NCI-H526 treated with DMSO at 0.1 percent for 48 hours (cell line): Measurements from ENCODE around the gene AVEN.
"Not testable (repeated sequence)": the region's sequence is repeated elsewhere in the genome, so short reads cannot be mapped to it uniquely, and the experiment has no call there.

Experiments
- DNase-seq: peaks from one replicate; lab custom pipeline; 2025; lab: John Stamatoyannopoulos, UW

The AVEN gene

GRCh38 chr15:34039790-34040113 is 748 bp upstream of the AVEN start:
- DNase-seq: no peak

DNA sequence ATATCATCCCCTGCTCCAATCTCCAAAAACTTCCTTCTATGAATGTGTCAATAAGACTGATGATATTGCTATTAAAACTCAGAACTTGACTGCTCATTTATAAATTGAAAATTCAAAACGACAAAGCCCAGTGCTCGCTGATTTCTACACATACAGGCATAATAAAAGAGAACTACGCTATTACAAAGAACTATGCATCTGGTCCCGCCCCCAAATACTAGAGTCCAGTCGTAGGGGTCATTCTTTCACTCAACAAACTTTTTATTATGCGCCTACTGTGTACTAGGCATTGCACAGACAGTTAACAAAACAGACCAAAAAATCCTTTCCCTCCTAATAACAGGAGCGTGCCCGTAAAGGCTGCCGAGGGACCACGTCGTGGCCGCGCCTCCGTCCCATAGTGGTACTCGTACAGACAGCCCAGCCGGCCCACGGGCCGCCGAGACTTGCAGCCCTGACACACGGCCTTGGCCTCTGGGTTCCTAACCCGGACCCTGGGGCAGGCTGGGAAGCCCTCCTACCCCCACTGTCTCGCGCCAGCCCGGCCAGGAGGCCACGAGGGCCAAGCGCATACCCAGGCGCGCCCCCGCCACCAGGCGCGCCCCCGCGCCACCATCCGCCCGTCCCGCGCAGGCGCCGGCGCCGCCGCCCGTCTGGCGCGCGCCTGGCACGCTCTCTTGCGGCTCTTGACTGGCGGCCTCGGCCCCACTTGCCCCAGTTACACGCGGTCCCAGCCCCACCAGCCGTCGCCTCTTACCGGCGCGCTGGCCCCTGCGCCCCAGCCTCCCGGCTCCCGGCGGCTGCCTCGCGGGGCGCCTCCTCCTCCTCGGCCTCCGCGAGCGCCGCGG is 757 bp downstream of the AVEN start:
- peak; percentile 75 for DNase-seq

DNA sequence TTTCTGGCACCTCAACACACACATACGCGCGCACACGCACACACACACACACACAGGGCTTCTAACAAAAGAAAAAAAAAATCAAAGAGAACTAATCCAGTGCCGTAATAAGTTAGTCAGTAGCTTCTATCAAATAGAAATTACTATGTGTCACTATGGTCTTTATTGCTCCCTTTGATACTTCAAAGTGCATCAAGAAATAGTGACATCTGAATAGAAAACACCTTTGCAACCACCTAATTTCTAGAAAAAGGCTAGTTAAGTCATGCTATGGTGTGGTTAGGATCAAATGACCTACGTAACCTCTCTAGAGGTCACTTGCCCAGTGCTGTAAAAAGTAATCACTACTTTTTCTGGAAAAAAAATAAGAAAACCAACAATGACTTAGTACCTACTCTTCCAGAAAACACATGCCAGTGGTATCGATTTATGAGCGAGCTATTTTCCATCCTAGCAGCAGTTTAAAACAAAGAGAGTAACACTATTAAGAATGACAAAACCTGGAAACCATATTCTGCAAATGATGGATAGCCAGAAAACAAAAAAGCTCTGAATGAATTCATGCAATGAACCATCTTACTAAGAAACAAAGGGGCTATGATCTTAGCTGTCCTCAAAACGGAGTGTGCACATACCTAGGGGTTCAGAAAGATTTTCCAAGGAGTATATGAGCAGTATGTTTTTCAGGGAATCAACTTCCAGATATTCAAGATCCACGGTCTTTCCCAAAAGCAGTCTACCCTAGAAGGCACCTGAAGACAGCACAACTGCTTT is 6.8 kb downstream of the AVEN start:
- no peak for DNase-seq

GRCh38 chr15:34027606-34028005 is 11.4 kb downstream of the AVEN start:
- DNase-seq: no peak

DNA sequence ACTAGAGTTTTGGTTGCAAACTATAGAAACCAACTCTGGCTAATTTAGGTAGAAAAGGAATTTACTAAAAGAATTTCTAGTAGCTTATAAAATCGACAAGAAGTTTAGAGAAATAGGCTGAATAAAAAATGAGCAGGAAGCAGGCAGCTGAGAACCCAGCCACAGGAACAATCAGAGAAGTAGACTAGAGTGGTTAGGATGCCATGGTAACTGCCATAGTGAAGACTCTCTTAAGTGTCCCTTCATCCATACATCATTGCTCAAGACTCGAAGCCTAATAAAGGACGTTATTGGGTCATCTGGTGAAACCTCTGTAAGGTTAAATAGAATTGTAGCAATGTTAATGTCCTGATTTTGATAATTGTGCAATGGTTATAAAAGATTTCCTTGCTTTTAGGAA is 13.8 kb downstream of the AVEN start:
- no peak for DNase-seq

- DNase-seq: no peak
These were observed 15.1 kb downstream of the AVEN start for GRCh38 chr15:34023907-34024306.

DNA sequence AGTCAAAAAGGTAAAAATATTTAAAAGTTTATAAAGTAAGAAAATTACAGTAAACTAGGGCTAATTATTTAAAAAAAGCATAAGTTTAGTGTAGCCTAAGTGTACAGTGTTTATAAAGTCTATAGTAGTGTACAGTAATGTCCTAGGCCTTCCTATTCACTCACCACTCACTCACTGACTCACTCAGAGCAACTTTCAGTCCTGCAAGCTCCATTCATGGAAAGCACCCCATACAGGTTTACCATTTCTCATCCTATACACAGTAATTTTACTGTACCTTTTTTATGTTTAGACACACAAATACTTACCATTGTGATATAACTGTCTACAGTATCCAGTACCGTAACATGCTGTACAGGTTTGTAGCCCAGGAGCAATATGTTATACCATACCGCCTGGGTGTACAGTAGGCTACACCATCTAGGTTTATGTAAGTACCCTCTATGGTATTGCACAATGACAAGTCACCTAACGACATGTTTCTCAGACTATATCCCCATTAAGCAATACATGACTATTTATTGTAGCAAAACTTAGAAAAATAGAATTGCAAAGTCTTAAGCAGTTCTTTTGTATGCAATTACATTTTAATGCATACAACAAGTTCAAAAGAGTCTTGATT is 19.5 kb downstream of the AVEN start:
- no peak for DNase-seq

DNA sequence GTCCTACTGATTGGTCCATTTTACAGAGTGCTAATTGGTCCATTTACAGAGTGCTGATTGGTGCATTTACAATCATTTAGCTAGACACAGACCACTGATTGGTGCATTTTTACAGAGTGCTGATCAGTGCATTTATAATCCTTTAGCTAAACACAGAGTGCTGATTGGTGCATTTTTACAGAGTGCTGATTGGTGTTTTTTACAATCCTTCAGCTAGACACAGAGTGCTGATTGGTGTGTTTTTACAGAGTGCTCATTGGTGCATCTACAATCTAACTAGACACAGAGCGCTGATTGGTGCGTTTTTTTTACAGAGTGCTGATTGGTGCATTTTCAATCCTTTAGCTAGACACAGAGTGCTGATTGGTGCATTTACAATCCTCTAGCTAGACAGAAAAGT is 20.3 kb downstream of the AVEN start:
- not testable (repeated sequence) for DNase-seq

DNA sequence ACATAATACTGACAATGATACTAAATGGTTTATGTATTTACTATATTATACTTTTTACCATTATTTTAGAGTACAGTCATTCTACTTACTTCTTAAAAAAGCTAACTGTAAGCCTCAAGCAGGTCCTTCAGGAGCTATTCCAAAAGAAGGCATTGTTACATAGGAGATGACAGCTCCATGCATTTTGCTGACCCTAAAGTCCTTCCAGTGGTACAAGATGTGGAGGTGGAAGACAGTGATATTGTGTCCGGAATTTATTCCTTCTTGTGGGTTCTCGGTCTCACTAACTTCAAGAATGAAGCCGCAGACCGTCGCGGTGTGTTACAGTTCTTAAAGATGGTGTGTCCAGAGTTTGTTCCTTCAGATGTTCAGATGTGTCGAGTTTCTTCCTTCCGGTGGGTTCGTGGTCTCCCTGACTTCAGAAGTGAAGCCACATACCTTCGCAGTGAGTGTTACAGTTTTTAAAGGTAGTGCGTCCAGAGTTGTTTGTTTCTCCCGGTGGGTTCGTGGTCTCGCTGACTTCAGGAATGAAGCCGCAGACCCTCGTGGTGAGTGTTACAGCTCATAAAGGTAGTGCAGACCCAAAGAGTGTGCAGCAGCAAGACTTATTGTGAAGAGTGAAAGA is 20.9 kb downstream of the AVEN start:
- DNase-seq: no peak

- DNase-seq: no peak
These were observed 24.4 kb downstream of the AVEN start for GRCh38 chr15:34014556-34014955.

DNA sequence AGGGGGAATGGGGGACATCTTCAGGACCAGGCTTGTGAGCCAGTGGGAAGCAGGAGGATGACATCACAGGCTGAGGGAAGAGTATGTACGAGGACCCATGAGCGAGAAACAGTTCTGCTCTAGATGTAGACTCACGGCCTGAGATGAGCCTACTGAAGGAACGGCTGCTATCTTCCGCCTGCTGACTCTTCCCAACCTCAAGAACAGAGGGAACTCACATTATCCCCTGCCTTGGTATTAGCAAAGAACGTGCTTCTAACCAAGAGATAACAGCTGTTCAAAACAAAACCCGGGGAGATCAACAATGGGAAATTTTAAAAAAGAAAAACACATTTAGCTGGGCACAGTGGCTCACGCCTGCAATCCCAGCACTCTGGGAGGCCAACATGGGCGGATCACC is 25.3 kb downstream of the AVEN start:
- no peak for DNase-seq

- DNase-seq: no peak
These were observed 26.5 kb downstream of the AVEN start for GRCh38 chr15:34012461-34013028.

GRCh38 chr15:34011481-34011880 is 27.5 kb downstream of the AVEN start:
- DNase-seq: peak; percentile 0

- DNase-seq: no peak
These were observed 28.1 kb downstream of the AVEN start for GRCh38 chr15:34010921-34011320.

DNA sequence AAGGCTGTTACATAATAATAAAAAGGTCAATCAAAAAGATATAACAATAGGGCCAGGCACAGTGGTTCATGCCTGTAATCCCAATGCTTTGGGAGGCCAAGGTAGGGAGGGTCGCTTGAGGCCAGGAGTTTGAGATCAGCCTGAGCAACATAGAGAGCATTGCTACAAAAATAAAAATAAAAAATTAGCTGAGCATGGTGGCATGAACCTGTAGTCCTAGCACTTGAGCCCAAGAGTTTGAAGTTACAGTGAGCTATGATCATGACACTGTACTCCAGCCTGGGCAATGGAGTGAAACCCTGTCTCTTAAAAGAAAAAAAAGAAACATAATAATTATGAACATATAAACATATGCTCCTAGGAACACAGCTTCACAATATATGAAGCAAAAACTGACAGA is 29.3 kb downstream of the AVEN start:
- DNase-seq: no peak

DNA sequence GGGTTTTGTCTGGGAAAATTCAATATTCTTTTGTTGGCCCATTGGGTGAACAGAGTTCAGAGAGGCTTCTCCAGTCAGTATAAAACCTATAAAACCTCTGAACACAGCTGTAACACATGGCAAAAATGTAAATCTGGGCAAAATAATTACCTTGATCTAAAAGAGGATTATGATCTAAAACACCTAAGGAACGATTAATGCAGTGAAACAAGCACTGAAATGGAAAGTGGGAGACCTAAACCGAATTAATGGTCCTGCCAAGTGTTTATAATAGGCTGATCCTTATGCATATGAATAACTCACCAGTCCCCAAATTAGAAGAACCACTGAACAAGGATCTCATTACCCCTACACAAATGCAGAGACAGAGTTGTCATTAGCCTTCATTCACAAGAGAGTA is 32.6 kb downstream of the AVEN start:
- DNase-seq: no peak

- no peak for DNase-seq
These were observed 37.5 kb downstream of the AVEN start for GRCh38 chr15:34001536-34001935.

DNA sequence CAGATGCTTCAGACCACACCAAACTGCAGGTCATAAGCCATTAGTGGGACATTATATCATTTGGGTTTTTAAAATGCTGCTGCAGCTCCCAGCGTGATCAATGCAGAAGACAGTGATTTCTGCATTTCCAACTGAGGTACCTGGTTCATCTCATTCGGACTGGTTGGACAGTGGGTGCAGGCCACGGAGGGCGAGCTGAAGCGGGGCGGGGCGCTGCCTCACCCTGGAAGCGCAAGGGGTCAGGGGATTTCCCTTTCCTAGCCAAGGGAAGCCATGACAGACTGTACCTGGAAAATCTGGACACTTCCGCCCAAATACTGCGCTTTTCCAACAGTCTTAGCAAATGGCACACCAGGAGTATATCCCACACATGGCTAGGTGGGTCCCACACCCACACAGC is 43.3 kb downstream of the AVEN start:
- DNase-seq: not testable (repeated sequence)

- DNase-seq: peak; percentile 23
These were observed 44.9 kb downstream of the AVEN start for GRCh38 chr15:33994005-33994615.

GRCh38 chr15:33988384-33988783 is 50.6 kb downstream of the AVEN start:
- DNase-seq: no peak

DNA sequence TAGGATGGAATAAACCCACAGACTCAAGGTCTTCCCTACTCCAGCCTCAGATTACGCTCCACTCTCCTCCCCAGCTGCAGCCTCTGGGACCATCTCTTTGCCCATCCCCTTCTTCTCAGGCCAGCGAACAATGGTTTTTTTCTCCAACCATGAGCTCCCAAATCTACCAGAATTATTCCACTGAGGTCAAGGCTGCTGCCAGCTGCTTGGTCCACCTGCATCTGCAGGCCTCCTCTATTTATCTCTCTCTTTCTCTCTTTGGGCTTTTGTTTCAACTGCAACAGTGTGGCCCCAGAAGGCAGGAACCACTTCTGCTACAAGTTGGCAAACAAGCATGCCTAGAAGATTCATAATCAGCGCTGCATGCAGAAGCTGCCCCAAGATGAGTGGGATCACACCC is 51.6 kb downstream of the AVEN start:
- no peak for DNase-seq

DNA sequence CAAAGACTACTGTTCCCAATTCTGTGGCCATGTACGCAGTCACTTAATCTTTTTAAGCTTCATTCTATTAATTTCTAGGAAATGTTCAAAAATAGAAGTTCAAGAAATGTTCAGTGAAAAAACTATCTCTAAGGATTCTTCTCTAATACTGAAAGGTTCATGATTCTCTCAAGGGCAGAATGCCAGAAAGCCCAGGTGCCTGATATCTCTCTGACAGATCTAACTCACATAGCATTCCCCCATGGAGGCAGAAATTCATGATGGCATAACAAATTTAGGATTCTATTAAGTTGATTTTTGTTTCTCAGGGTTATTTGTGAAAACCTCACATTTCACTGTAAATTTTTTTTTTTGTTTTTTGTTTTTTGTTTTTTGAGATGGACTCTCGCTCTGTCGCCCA is 53.3 kb downstream of the AVEN start:
- no peak for DNase-seq
